ENCODE results near the gene AKR1C2.
"Not testable (repeated sequence)": the region's sequence is repeated elsewhere in the genome, so short reads cannot be mapped to it uniquely, and the experiment has no call there.

Gene AKR1C2

GRCh38 chr10:5018134-5018533 is 14.5 kb upstream of the AKR1C2 start:
- H3K27ac ChIP-seq: no peak overlapping the region
- TF ChIP-seq CTCF (IDR thresholded peaks at IDR 0.05): no peak
- TF ChIP-seq ZFX (IDR thresholded peaks at IDR 0.05; ENCODE audit: borderline replicate concordance): no peak

GRCh38 chr10:5014936-5015335 is 11.3 kb upstream of the AKR1C2 start:
- TF ChIP-seq CTCF (IDR thresholded peaks at IDR 0.05) (peak; percentile 45), ZFX (IDR thresholded peaks at IDR 0.05; ENCODE audit: borderline replicate concordance) (no peak)
- H3K27ac ChIP-seq: peak overlapping the region; percentile 66

- peak overlapping the region; percentile 66 for H3K27ac ChIP-seq
These were observed 10.7 kb upstream of the AKR1C2 start for GRCh38 chr10:5014200-5014910.

GRCh38 chr10:5013385-5013784 is 9.7 kb upstream of the AKR1C2 start:
- peak overlapping the region; percentile 66 for H3K27ac ChIP-seq
- TF ChIP-seq ZFX (IDR thresholded peaks at IDR 0.05; ENCODE audit: borderline replicate concordance): no peak
- TF ChIP-seq CTCF (IDR thresholded peaks at IDR 0.05): no peak

GRCh38 chr10:5012595-5012994 is 8.9 kb upstream of the AKR1C2 start:
- no peak for TF ChIP-seq ZFX (IDR thresholded peaks at IDR 0.05; ENCODE audit: borderline replicate concordance)
- TF ChIP-seq CTCF (IDR thresholded peaks at IDR 0.05): no peak
- H3K27ac ChIP-seq: peak overlapping the region; percentile 66; the same call in 1 of the 2 replicates

- not testable (repeated sequence) for H3K27ac ChIP-seq
These were observed 7.7 kb upstream of the AKR1C2 start for GRCh38 chr10:5011392-5011791.

GRCh38 chr10:5010043-5010442 is 6.4 kb upstream of the AKR1C2 start:
- H3K27ac ChIP-seq: not testable (repeated sequence)

- H3K27ac ChIP-seq: not testable (repeated sequence)
These were observed 5.3 kb upstream of the AKR1C2 start for GRCh38 chr10:5008857-5009548.

- not testable (repeated sequence) for H3K27ac ChIP-seq
These were observed 844 bp upstream of the AKR1C2 start for GRCh38 chr10:5004501-5004900.

GRCh38 chr10:5004030-5004385 is 351 bp upstream of the AKR1C2 start:
- H3K27ac ChIP-seq: not testable (repeated sequence)

Data from 22Rv1 (cell line).